H1 (cell line): ENCODE data around the gene TGFBR1. TPM values are rescaled to one million over a fixed set of nuclear protein-coding genes. Genes with fewer than 3 reads are reported as not detected.

Experiments
- CHD7 ChIP-seq: fragments of 300-600 bp; sonication (generic); IDR thresholded peaks from 2 replicates; pipeline ENCODE4 v1.7.1; 2012; ENCODE audit warnings: low read length, moderate library complexity, mild to moderate bottlenecking, inconsistent platforms; ENCODE audit not compliant: insufficient replicate concordance
- HDAC2 ChIP-seq, 2 experiments: fragments of 300-600 bp in 1 of 2; sonication (generic) in 1 of 2; IDR thresholded peaks; 2 replicates each; pipeline ENCODE4 v1.6.1; 2011 to 2012; ENCODE audit warnings: low read depth in 2 of 2, low read length in 2 of 2, mild to moderate bottlenecking in 2 of 2, moderate library complexity in 2 of 2, borderline replicate concordance in 1 of 2, inconsistent platforms in 1 of 2
- MAX ChIP-seq: IDR thresholded peaks from 2 replicates; pipeline ENCODE4 v1.6.1; 2012; ENCODE audit warnings: inconsistent platforms
- RBBP5 ChIP-seq: IDR thresholded peaks from 2 replicates; pipeline ENCODE4 v1.7.1; 2012; ENCODE audit warnings: low read depth, mild to moderate bottlenecking, inconsistent platforms, low read length, moderate library complexity, borderline replicate concordance
- RNF2 ChIP-seq: fragments of 200-900, 300-1000 bp; sonication (generic); IDR thresholded peaks from 2 replicates; pipeline ENCODE4 v1.7.1; 2016; ENCODE audit warnings: borderline replicate concordance, low read depth, mild to moderate bottlenecking, antibody characterized with exemption, low read length; ENCODE audit not compliant: poor library complexity, severe bottlenecking; ENCODE audit errors: missing control alignments
- SAP30 ChIP-seq: fragments of 300-600 bp; sonication (generic); IDR thresholded peaks from 2 replicates; pipeline ENCODE4 v1.7.1; 2012; ENCODE audit warnings: low read length, moderate library complexity, mild to moderate bottlenecking, inconsistent platforms; ENCODE audit not compliant: insufficient read depth, insufficient replicate concordance
- SIRT6 ChIP-seq: IDR thresholded peaks from one replicate; pipeline ENCODE4 v1.7.1; 2012; ENCODE audit warnings: low read length, inconsistent platforms
- SUZ12 ChIP-seq: fragments of 200-600 bp; sonication (generic); IDR thresholded peaks from 2 replicates; pipeline ENCODE4 v1.6.1; 2012; ENCODE audit warnings: mild to moderate bottlenecking, inconsistent platforms, low read length, moderate library complexity, mixed read lengths
- polyA plus RNA-seq, 7 experiments: library from polyadenylated mRNA; depleted of rRNA in 3 of 7; stranded (reverse) in 5 of 7; unstranded in 2 of 7; fragments of >200 nt in 5 of 7; fragments of 200-250 nt in 2 of 7; gene quantifications; 1 replicate in 5 of 7; 2 replicates in 1 of 7; 4 replicates in 1 of 7; pipeline versions ENCODE4 v1.2.1 to v1.2.3, GENCODE V29; 2011 to 2013; ENCODE audit warnings: missing spikeins in 2 of 7, mixed read lengths in 2 of 7
- total RNA-seq: library from RNA; stranded (reverse); fragmentation: NEBNext Ultra II Directional; extraction: Animal tissue kit (Norgen Biotek cat#: 25700); gene quantifications from 2 replicates; pipeline ENCODE4 v1.2.1, GENCODE V29; 2021

The TGFBR1 gene
- total and polyA plus RNA-seq, 2 of the 8 experiments (the other 6 are each of a cell fraction or from before 2014, with no cell fraction given), result 16.8 to 52.4 TPM

GRCh38 chr9:99143655-99144054 lies 38.7 kb downstream of the TGFBR1 start (continued):
- TF ChIP-seq CHD7 (no peak), RBBP5 (no peak), SIRT6 (no peak), SAP30 (no peak), RNF2 (no peak), MAX (no peak), SUZ12 (no peak), HDAC2 (IDR thresholded peaks at IDR 0.05; ENCODE audit: borderline replicate concordance in 1 of 2, low read depth in 2 of 2, low read length in 2 of 2) (no peak)
